HG02943 (cell line): ENCODE results near the gene PLAAT1.

ENCODE experiments used
- ATAC-seq: cut with Tn5 transposase; IDR thresholded peaks from one replicate; pipeline ENCODE4 v1.9.1; 2021; ENCODE audit warnings: mild to moderate bottlenecking, low read depth, moderate library complexity; ENCODE audit not compliant: unreplicated experiment

The PLAAT1 gene

GRCh38 chr3:193250492-193250891 is 9.5 kb downstream of the PLAAT1 start:
- no peak for ATAC-seq

- ATAC-seq, result no peak
Observed at GRCh38 chr3:193253986-193254660, 13.1 kb downstream of the PLAAT1 start.

- ATAC-seq, result no peak
Observed at GRCh38 chr3:193261970-193262369, 20.9 kb downstream of the PLAAT1 start.

GRCh38 chr3:193262707-193263106 is 21.7 kb downstream of the PLAAT1 start:
- no peak for ATAC-seq

- ATAC-seq, result no peak
Observed at GRCh38 chr3:193269343-193270028, 28.5 kb downstream of the PLAAT1 start.

- no peak for ATAC-seq
Observed at GRCh38 chr3:193270451-193270850, 29.4 kb downstream of the PLAAT1 start.

GRCh38 chr3:193271101-193271840 is 30.2 kb downstream of the PLAAT1 start:
- no peak for ATAC-seq

- ATAC-seq, result no peak
Observed at GRCh38 chr3:193292386-193292785, 51.4 kb downstream of the PLAAT1 start.

- ATAC-seq, result no peak
Observed at GRCh38 chr3:193295985-193296384, 55.0 kb downstream of the PLAAT1 start.

- no peak for ATAC-seq
Observed at GRCh38 chr3:193297421-193297820, 56.4 kb downstream of the PLAAT1 start.

GRCh38 chr3:193301433-193301832 is 60.4 kb downstream of the PLAAT1 start:
- ATAC-seq, result no peak

GRCh38 chr3:193305356-193305755 is 64.3 kb downstream of the PLAAT1 start:
- ATAC-seq, result no peak

GRCh38 chr3:193310914-193311723 is 70.1 kb downstream of the PLAAT1 start:
- ATAC-seq, result no peak

GRCh38 chr3:193313061-193313958 is 72.3 kb downstream of the PLAAT1 start:
- ATAC-seq, result no peak

- ATAC-seq, result no peak
Observed at GRCh38 chr3:193314161-193314560, 73.1 kb downstream of the PLAAT1 start.

- no peak for ATAC-seq
Observed at GRCh38 chr3:193317682-193318300, 76.8 kb downstream of the PLAAT1 start.
